Choroid plexus epithelial cell (primary cell): Measurements from ENCODE around the gene PUS1.
"Not testable (repeated sequence)": the region's sequence is repeated elsewhere in the genome, so short reads cannot be mapped to it uniquely, and the experiment has no call there.

Experiments
- DNase-seq: peaks from one replicate; pipeline ENCODE4 v3.0.0-alpha.2; 2010; ENCODE audit warnings: low read depth
- H3K4me3 ChIP-seq: 2 replicates; pipeline ENCODE4 v1.5.1; 2011; ENCODE audit warnings: low read depth, mild to moderate bottlenecking, control low read depth, low read length, moderate library complexity
- TF ChIP-seq, protein P1 (sequence below): conservative IDR thresholded peaks from 2 replicates; pipeline ENCODE4 v1.5.1; 2011; ENCODE audit warnings: low read depth, mild to moderate bottlenecking, control low read depth, inconsistent platforms, low read length, moderate library complexity

Gene PUS1

DNA sequence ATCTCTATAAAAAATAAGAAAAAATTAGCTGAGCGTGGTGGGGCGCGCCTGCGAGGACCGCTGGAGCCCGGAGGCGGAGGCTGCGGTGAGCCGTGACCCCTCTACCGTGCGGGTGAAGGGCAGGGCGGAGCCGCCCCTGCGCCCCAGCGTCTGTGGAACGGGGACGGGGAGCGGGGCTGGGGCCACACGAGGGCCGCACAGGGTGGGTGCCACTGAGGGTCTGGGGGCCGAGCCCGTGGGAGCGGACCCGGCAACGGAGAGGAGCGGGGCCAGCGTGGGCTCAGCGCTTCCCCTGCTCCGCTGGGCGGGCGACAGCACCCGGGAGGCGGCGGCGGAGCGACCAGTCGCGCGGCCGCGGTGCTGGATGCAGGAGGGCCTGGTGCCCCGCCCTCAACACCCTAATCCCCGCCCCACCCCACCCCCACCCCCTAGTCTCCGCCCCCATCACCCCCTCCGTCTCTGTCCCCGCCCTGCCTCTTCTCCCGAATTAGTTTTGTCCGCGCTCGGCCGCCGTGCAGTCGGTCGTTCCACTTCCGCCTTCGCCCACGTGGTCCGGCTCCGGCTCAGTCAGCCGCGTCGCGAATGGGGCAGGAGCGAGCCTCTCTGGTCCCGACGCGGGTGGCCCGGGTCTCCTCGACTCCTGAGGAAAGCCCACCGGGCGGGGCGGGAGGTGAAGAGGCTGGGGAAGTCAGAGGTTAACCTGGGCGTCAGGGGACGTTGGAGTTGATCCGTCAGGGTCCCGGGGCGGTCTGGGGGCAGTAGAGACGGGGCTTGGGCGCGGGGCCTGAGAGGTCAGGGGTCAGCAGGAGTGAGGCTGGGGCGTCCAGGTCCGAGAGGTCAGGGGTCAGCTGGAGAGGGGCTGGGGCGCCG, at the start of gene PUS1:
Gene PUS1 (plus strand): TSS at position 566 of the 870 bp plus-strand sequence. CDS start 447 bp downstream, outside the sequence.
- TF ChIP-seq, protein P1, sequence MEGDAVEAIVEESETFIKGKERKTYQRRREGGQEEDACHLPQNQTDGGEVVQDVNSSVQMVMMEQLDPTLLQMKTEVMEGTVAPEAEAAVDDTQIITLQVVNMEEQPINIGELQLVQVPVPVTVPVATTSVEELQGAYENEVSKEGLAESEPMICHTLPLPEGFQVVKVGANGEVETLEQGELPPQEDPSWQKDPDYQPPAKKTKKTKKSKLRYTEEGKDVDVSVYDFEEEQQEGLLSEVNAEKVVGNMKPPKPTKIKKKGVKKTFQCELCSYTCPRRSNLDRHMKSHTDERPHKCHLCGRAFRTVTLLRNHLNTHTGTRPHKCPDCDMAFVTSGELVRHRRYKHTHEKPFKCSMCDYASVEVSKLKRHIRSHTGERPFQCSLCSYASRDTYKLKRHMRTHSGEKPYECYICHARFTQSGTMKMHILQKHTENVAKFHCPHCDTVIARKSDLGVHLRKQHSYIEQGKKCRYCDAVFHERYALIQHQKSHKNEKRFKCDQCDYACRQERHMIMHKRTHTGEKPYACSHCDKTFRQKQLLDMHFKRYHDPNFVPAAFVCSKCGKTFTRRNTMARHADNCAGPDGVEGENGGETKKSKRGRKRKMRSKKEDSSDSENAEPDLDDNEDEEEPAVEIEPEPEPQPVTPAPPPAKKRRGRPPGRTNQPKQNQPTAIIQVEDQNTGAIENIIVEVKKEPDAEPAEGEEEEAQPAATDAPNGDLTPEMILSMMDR: no peak
- H3K4me3 ChIP-seq: peak within 1 kb of the TSS; percentile 92
- DNase-seq: peak; percentile 95

- DNase-seq: no peak
- no peak overlapping the region for H3K4me3 ChIP-seq
Observed at GRCh38 chr12:131882804-131883520, 46.1 kb upstream of the PUS1 start.

GRCh38 chr12:131883521-131883900, 45.6 kb upstream of the PUS1 start:
- no peak overlapping the region for H3K4me3 ChIP-seq
- TF ChIP-seq, protein P1: no peak
- DNase-seq: no peak

More at GRCh38 chr12:131882804-131883520, 46.1 kb upstream of the PUS1 start:
- TF ChIP-seq, protein P1: no peak

- not testable (repeated sequence) for H3K4me3 ChIP-seq, DNase-seq
Observed at GRCh38 chr12:131885076-131885475, 44.0 kb upstream of the PUS1 start.

DNA sequence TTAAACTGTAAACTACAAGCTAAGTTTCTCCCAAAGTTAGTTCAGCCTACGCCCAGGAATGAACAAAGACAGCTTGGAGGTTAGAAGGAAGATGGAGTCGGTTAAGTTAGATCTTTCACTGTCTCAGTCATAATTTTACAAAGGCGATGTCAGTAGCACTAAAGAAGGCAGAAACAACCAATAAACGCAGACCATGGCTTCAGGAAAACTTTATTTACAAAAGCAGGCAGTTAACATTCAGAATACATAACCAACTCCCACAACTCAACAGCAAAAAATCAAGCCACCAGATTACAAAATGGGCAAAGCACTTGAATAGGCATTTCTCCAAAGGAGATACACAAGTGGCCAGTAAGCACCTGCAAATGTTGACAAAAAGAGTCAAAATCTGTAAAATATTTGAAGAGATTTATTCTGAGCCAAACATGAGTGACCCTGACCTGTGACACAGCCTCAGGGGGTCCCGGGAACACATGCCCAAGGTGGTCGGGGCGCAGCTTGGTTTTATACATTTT, 43.5 kb upstream of the PUS1 start:
- TF ChIP-seq, protein P1: no peak
- H3K4me3 ChIP-seq: no peak overlapping the region
- no peak for DNase-seq

DNA sequence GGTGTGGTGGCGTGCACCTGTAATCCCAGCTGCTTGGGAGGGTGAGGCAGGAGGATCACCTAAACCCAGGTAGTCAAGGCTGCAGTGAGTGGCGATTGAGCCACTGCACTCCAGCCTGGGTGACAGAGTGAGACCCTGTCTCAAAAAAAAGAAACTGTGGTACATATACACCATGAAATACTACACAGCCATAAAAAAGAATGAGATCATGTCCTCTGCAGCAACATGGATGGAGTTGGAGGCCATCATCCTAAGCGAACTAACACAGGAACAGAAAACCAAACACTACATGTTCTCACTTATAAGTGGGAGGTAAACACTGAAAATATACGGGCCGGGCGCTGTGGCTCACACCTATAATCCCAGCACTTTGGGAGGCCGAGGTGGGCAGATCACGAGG, 37.4 kb upstream of the PUS1 start:
- H3K4me3 ChIP-seq, DNase-seq: not testable (repeated sequence)

DNA sequence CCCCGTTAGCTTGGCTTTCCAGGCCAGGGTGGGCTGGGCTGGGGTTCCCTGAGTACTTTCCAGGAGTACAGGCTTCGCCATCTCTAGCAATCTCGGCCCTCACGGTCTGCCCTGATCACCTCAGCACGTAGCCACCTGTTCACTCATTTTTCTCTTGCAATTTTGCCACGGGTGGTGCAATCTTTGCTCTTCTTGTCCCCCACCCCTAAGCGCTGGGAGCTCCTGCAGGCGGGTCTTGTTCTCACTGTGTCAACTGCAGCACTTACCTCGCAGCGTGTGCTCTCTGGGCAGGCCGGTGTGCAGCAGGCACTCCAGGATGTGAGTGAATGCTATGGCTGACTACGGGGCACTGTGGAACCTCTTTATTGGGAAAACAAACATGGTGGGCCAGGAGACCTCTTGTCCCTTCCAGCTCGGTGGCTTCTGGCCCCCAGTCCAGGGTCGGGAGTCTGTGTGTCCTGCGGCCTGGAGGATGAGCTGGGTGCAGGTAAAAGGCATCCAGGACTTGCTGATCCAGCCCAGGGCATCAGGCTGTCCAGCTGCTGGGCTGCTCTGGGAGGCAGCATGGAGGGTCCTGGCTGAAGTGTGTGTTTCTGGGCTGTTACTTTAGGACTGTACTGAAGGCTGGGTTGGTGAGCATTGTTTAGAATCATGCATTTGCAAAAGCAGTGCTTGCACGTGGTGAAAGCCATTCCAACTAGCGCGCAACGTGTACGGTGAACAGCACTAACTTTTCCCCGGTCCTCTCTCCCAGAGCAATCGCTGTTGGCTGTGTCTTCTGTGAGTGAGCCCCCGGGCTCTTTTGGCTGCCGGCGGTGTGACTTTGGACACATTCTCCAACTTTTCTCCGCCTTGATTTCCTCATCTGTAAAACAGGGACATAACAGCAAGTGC, 36.1 kb upstream of the PUS1 start:
- no peak for DNase-seq
- TF ChIP-seq, protein P1: no peak
- no peak overlapping the region for H3K4me3 ChIP-seq
